GM18507 (cell line): Measurements from ENCODE around the gene GNPTG.

Experiments
- DNase-seq: peaks from one replicate; pipeline ENCODE4 v3.0.0; 2011; ENCODE audit warnings: low read depth; ENCODE audit not compliant: insufficient read length; ENCODE audit errors: extremely low spot score
- FAIRE-seq: peaks from 2 replicates; lab custom pipeline; 2011; peaks lifted over from hg19 to GRCh38; lab: Jason Lieb, UNC

Gene GNPTG

GRCh38 chr16:1403733-1404132, 52.0 kb downstream of the GNPTG start:
- no peak for FAIRE-seq

GRCh38 chr16:1407753-1408152, 56.0 kb downstream of the GNPTG start:
- FAIRE-seq, result no peak
- no peak for DNase-seq

More at GRCh38 chr16:1403733-1404132, 52.0 kb downstream of the GNPTG start:
- no peak for DNase-seq

DNA sequence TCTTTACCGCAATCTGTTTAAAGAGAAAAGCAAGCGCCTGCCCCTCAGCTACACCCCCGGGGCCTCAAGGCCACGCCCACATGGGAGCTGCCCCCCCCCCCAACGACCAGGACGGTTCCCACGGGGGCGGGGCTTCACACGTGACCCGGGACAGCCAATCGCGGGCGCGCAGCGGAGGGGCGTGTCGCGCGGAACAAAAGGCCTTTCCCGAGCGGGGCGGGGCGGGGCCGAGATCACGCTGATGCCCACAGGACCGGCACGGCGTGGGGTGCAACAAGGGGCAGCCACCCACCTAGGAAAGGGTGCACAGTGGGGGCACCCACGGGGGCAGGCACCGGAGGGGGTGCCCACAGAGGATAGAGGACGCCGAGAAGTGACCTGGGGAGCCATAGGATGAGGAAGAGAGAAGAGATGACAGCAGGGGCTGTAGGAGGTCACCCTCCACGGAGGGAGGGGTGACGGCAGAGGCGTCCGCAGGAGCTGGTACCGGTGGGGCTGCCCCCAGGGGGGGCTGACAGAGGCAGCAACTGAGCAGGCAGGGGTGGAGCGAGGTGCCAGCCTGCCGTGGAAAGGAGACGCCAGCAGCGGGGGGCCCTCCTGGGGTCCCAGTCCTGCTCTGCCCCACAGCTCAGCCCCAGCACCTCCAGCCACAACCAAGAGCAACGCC, 56.6 kb downstream of the GNPTG start:
- FAIRE-seq (peak; percentile 86), DNase-seq (peak; percentile 90)

DNA sequence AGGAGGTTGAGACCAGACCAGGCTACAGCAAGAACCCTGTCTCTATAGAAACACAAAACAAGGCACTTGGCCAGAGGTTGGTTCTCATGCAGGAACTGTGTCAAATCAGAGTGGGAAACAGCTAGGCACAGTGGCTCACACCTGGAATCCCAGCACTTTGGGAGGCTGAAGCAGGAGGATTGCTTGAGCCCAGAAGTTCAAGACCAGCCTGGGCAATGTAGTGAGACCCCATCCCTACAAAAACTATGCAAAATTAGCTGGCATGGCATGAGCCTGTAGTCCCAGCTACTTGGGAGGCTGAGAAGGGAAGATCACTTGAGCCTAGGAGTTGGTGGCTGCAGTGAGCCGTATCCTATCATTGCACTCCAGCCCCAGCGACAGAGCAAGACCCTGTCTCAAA, 61.1 kb downstream of the GNPTG start:
- FAIRE-seq, result no peak
- no peak for DNase-seq
